HG02798 (cell line): ENCODE measurements around the gene KRT8.
"Not testable (repeated sequence)": the region's sequence is repeated elsewhere in the genome, so short reads cannot be mapped to it uniquely, and the experiment has no call there.

Experiments used
- ATAC-seq: cut with Tn5 transposase; IDR thresholded peaks from one replicate; pipeline ENCODE4 v1.9.1; 2021; ENCODE audit warnings: mild to moderate bottlenecking; ENCODE audit not compliant: unreplicated experiment, poor library complexity

The KRT8 gene

GRCh38 chr12:52904509-52905300 lies at the start of gene KRT8:
Gene KRT8, minus strand, starts transcription at chr12:52905076. Its CDS starts 95 bp downstream, at chr12:52904981.
- ATAC-seq, result not testable (repeated sequence)

GRCh38 chr12:52953181-52953841 lies 48.4 kb upstream of the KRT8 start:
- no peak for ATAC-seq

- ATAC-seq, result no peak
These were observed 47.4 kb upstream of the KRT8 start for GRCh38 chr12:52952076-52952801.

- ATAC-seq, result no peak
These were observed 46.8 kb upstream of the KRT8 start for GRCh38 chr12:52951640-52952039.

- no peak for ATAC-seq
These were observed 46.2 kb upstream of the KRT8 start for GRCh38 chr12:52951126-52951525.

- ATAC-seq, result no peak
These were observed 45.7 kb upstream of the KRT8 start for GRCh38 chr12:52950553-52950952.

GRCh38 chr12:52949413-52950331 lies 44.8 kb upstream of the KRT8 start:
- ATAC-seq, result no peak

- no peak for ATAC-seq
These were observed 43.0 kb upstream of the KRT8 start for GRCh38 chr12:52947738-52948423.

- no peak for ATAC-seq
These were observed 42.1 kb upstream of the KRT8 start for GRCh38 chr12:52946797-52947547.

- no peak for ATAC-seq
These were observed 41.5 kb upstream of the KRT8 start for GRCh38 chr12:52946334-52946733.

GRCh38 chr12:52945389-52946232 lies 40.7 kb upstream of the KRT8 start:
- no peak for ATAC-seq

GRCh38 chr12:52944683-52945388 lies 40.0 kb upstream of the KRT8 start:
- no peak for ATAC-seq

- no peak for ATAC-seq
These were observed 38.0 kb upstream of the KRT8 start for GRCh38 chr12:52942901-52943181.

- ATAC-seq, result no peak
These were observed 37.4 kb upstream of the KRT8 start for GRCh38 chr12:52942066-52942900.

- no peak for ATAC-seq
These were observed 24.7 kb upstream of the KRT8 start for GRCh38 chr12:52929538-52929937.

- no peak for ATAC-seq
These were observed 23.1 kb upstream of the KRT8 start for GRCh38 chr12:52927964-52928363.
